Keratinocyte (primary cell): ENCODE measurements around the gene PDZD7. TPM values are rescaled to one million over a fixed set of nuclear protein-coding genes. Genes with fewer than 3 reads are reported as not detected.

ENCODE experiments used
- DNase-seq: peaks from one replicate; pipeline ENCODE4 v3.0.0-alpha.2; 2011; ENCODE audit warnings: low read depth, missing footprints, low spot score
- FAIRE-seq: peaks from 2 replicates; lab custom pipeline; 2011; peaks lifted over from hg19 to GRCh38; lab: Jason Lieb, UNC
- H2AFZ ChIP-seq: 2 replicates; pipeline ENCODE4 v1.6.0; 2012; ENCODE audit warnings: low read length, control low read depth, inconsistent platforms; ENCODE audit not compliant: control insufficient read depth
- H3K27ac ChIP-seq: 2 replicates; pipeline ENCODE4 v1.5.1; 2011; ENCODE audit warnings: low read length; ENCODE audit not compliant: control insufficient read depth, insufficient read depth
- H3K27me3 ChIP-seq: 3 replicates; pipeline ENCODE4 v1.6.0; 2011; ENCODE audit warnings: low read length; ENCODE audit not compliant: control insufficient read depth, insufficient read depth; ENCODE audit errors: extremely low read depth
- H3K36me3 ChIP-seq, 2 experiments: 2 replicates in 1 of 2; 3 replicates in 1 of 2; pipeline ENCODE4 v1.5.1; 2011; ENCODE audit warnings: low read length in 2 of 2, mild to moderate bottlenecking in 1 of 2; ENCODE audit not compliant: control insufficient read depth in 2 of 2, insufficient read depth in 2 of 2; ENCODE audit errors: extremely low read depth in 1 of 2
- H3K4me1 ChIP-seq: 3 replicates; pipeline ENCODE4 v1.5.1; 2011; ENCODE audit warnings: low read length; ENCODE audit not compliant: control insufficient read depth, insufficient read depth; ENCODE audit errors: extremely low read depth
- H3K4me2 ChIP-seq: 3 replicates; pipeline ENCODE4 v1.6.0; 2011; ENCODE audit warnings: low read depth, low read length; ENCODE audit not compliant: control insufficient read depth, insufficient read depth; ENCODE audit errors: extremely low read depth
- H3K4me3 ChIP-seq, 3 experiments: fragments of 200-600 bp in 1 of 3; sonication (generic) in 1 of 3; 2 replicates in 2 of 3; 3 replicates in 1 of 3; pipeline ENCODE4 v1.5.1; 2011 to 2016; ENCODE audit warnings: low read length in 3 of 3, mild to moderate bottlenecking in 3 of 3, control low read depth in 2 of 3, inconsistent platforms in 1 of 3, low read depth in 1 of 3, mixed read lengths in 1 of 3, mixed run types in 1 of 3, moderate library complexity in 1 of 3; ENCODE audit not compliant: control insufficient read depth in 2 of 3, insufficient read depth in 2 of 3; ENCODE audit errors: extremely low read depth in 1 of 3
- H3K79me2 ChIP-seq: 2 replicates; pipeline ENCODE4 v1.6.0; 2012; ENCODE audit warnings: low read length; ENCODE audit not compliant: control insufficient read depth, insufficient read depth
- H3K9ac ChIP-seq: 3 replicates; pipeline ENCODE4 v1.6.0; 2011; ENCODE audit warnings: low read length; ENCODE audit not compliant: control insufficient read depth, insufficient read depth; ENCODE audit errors: extremely low read depth
- H3K9me1 ChIP-seq: 3 replicates; pipeline ENCODE4 v1.6.0; 2011; ENCODE audit warnings: low read length; ENCODE audit not compliant: control insufficient read depth, insufficient read depth; ENCODE audit errors: extremely low read depth
- H3K9me3 ChIP-seq: 2 replicates; pipeline ENCODE4 v1.5.1; 2012; ENCODE audit warnings: low read depth, low read length; ENCODE audit not compliant: control insufficient read depth
- H4K20me1 ChIP-seq: 3 replicates; pipeline ENCODE4 v1.6.0; 2011; ENCODE audit warnings: low read length; ENCODE audit not compliant: control insufficient read depth, insufficient read depth; ENCODE audit errors: extremely low read depth
- EZH2 ChIP-seq: IDR thresholded peaks from one replicate; pipeline ENCODE4 v1.6.1; 2012; ENCODE audit warnings: inconsistent platforms, mild to moderate bottlenecking, low read length, moderate library complexity
- dilution Hi-C: fragments of 300-500 bp; cut with MboI; formaldehyde crosslinking; loops from one replicate; pipeline ENCODE4 v1.7.0; 2020; ENCODE audit warnings: low sequenced_read_pairs; ENCODE audit not compliant: extremely low pct_ligation_motif_present
- polyA plus RNA-seq, 5 experiments: library from polyadenylated mRNA; depleted of rRNA in 3 of 5; stranded (reverse) in 3 of 5; stranded (forward) in 1 of 5; unstranded in 1 of 5; fragments of >200 nt; gene quantifications; 1 replicate in 1 of 5; 2 replicates in 3 of 5; 3 replicates in 1 of 5; pipeline versions ENCODE4 v1.2.1 to v1.2.3, GENCODE V29; 2011 to 2012; ENCODE audit warnings: missing spikeins in 2 of 5, low read depth in 1 of 5, low replicate concordance in 1 of 5
- TF ChIP-seq, protein P1 (sequence below), 3 experiments: IDR thresholded peaks in 1 of 3; conservative IDR thresholded peaks in 1 of 3; optimal IDR thresholded peaks in 1 of 3; 2 replicates in 2 of 3; 3 replicates in 1 of 3; pipeline versions ENCODE3 to v1.5.1; 2011; ENCODE audit warnings: low read length in 3 of 3, mild to moderate bottlenecking in 3 of 3, moderate library complexity in 2 of 3, control low read depth in 1 of 3, inconsistent platforms in 1 of 3; ENCODE audit not compliant: insufficient read depth in 2 of 3; ENCODE audit errors: extremely low read depth in 1 of 3

PDZD7 gene
- polyA plus RNA-seq, 1 donor (not counting 4 experiments of a cell fraction or from before 2014, with no cell fraction given): 0.54 TPM

GRCh38 chr10:100980711-100981110 lies 50.2 kb downstream of the PDZD7 start:
- H3K36me3 ChIP-seq: peaks cover 9 to 23% of the 10 kb centered on the region in 2 experiments
- no peak overlapping the region for H3K4me3 ChIP-seq
- H3K9ac ChIP-seq: no peak overlapping the region
- no peaks in the 10 kb centered on the region for H3K27me3 ChIP-seq
- no peaks in the 10 kb centered on the region for H4K20me1 ChIP-seq
- H3K79me2 ChIP-seq: peaks cover 2% of the 10 kb centered on the region
- FAIRE-seq (no peak), DNase-seq (no peak)
- no peaks in the 10 kb centered on the region for H3K9me3 ChIP-seq
- dilution Hi-C loops: no loop called here
- H3K4me1 ChIP-seq: no peaks in the 10 kb centered on the region
- TF ChIP-seq EZH2: no peak
- TF ChIP-seq, protein P1, sequence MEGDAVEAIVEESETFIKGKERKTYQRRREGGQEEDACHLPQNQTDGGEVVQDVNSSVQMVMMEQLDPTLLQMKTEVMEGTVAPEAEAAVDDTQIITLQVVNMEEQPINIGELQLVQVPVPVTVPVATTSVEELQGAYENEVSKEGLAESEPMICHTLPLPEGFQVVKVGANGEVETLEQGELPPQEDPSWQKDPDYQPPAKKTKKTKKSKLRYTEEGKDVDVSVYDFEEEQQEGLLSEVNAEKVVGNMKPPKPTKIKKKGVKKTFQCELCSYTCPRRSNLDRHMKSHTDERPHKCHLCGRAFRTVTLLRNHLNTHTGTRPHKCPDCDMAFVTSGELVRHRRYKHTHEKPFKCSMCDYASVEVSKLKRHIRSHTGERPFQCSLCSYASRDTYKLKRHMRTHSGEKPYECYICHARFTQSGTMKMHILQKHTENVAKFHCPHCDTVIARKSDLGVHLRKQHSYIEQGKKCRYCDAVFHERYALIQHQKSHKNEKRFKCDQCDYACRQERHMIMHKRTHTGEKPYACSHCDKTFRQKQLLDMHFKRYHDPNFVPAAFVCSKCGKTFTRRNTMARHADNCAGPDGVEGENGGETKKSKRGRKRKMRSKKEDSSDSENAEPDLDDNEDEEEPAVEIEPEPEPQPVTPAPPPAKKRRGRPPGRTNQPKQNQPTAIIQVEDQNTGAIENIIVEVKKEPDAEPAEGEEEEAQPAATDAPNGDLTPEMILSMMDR (optimal IDR thresholded peaks at IDR 0.05 in 1 of 3, IDR thresholded peaks at IDR 0.05 in 1 of 3, conservative IDR thresholded peaks at IDR 0.05 in 1 of 3; ENCODE audit: extremely low read depth in 1 of 3, insufficient read depth in 2 of 3, low read length in 3 of 3): no peak
- H3K27ac ChIP-seq: no peak overlapping the region
- peaks cover 2% of the 10 kb centered on the region for H3K9me1 ChIP-seq
- no peak overlapping the region for H3K4me2 ChIP-seq
- H2AFZ ChIP-seq: no peak overlapping the region

DNA sequence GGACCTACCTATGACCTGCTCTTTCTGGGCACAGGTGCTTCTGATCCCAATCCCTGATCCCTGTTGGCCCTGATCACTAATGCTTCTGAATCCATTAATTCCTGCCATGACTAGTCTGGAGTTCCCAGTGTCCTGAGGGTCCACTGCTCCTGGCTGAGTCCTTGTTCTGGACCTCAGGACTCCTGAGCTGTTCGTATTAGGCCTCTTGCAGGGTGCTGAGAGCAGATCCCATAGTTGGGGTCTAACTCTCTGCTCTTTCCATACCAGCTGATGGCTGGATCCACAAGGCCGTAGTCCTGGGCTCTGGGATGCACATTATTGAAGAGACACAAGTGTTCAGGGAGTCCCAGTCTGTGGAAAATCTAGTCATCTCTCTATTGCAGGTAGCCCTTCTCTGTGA lies 50.6 kb downstream of the PDZD7 start:
- FAIRE-seq (no peak), DNase-seq (no peak)
- H3K27me3 ChIP-seq: no peaks in the 10 kb centered on the region
- no peak overlapping the region for H3K4me3 ChIP-seq
- H3K79me2 ChIP-seq: peaks cover 2% of the 10 kb centered on the region
- TF ChIP-seq, protein P1 (optimal IDR thresholded peaks at IDR 0.05 in 1 of 3, IDR thresholded peaks at IDR 0.05 in 1 of 3, conservative IDR thresholded peaks at IDR 0.05 in 1 of 3; ENCODE audit: extremely low read depth in 1 of 3, insufficient read depth in 2 of 3, low read length in 3 of 3): no peak
- no peak for TF ChIP-seq EZH2
- no peak overlapping the region for H3K27ac ChIP-seq
- H3K4me1 ChIP-seq: no peaks in the 10 kb centered on the region
- no peak overlapping the region for H3K9ac ChIP-seq
- peaks cover 2% of the 10 kb centered on the region for H3K9me1 ChIP-seq
- H3K36me3 ChIP-seq: peaks cover 9 to 23% of the 10 kb centered on the region in 2 experiments
- no peaks in the 10 kb centered on the region for H3K9me3 ChIP-seq
- no peak overlapping the region for H3K4me2 ChIP-seq
- H4K20me1 ChIP-seq: no peaks in the 10 kb centered on the region
- H2AFZ ChIP-seq: no peak overlapping the region
- dilution Hi-C loops: no loop called here
